ENCODE measurements around the gene DHFR. TPM values are rescaled to one million over a fixed set of nuclear protein-coding genes. Genes with fewer than 3 reads are reported as not detected.
"Not testable (repeated sequence)": the region's sequence is repeated elsewhere in the genome, so short reads cannot be mapped to it uniquely, and the experiment has no call there.

The DHFR gene
- total RNA-seq, 2 experiments from 2014 or later: 63.6 to 67.4 TPM

- H3K27me3 Mint-ChIP-seq: no peaks in the 10 kb centered on the region
- H3K27ac Mint-ChIP-seq: no peak overlapping the region
- DNase-seq: peak; percentile 60
- ATAC-seq (ENCODE audit: low read depth): peak; percentile 61
- H3K4me3 Mint-ChIP-seq: no peak overlapping the region
- H3K4me1 Mint-ChIP-seq: peaks cover 1% of the 10 kb centered on the region
- H3K36me3 Mint-ChIP-seq: peaks cover 30% of the 10 kb centered on the region
- H3K9me3 Mint-ChIP-seq: no peaks in the 10 kb centered on the region
- POLR2A ChIA-PET: no interaction called here
These were observed 17.5 kb upstream of the DHFR start for GRCh38 chr5:80672140-80672736.

- POLR2A ChIA-PET: interaction anchor here (0.6 to 1.1 kb wide), 2 partner anchors 15 to 201 kb away, joined by 3 read pairs; no protein-coding TSS in a partner anchor
- no peak overlapping the region for H3K4me3 Mint-ChIP-seq
- DNase-seq: no peak
- peaks cover 4% of the 10 kb centered on the region for H3K4me1 Mint-ChIP-seq
- peaks cover 36% of the 10 kb centered on the region for H3K36me3 Mint-ChIP-seq
- H3K9me3 Mint-ChIP-seq: no peaks in the 10 kb centered on the region
- H3K27me3 Mint-ChIP-seq: no peaks in the 10 kb centered on the region
- no peak for ATAC-seq (ENCODE audit: low read depth)
- no peak overlapping the region for H3K27ac Mint-ChIP-seq
These were observed 13.5 kb upstream of the DHFR start for GRCh38 chr5:80668016-80668969.

- ATAC-seq (ENCODE audit: low read depth) (no peak), DNase-seq (no peak)
- peaks cover 41% of the 10 kb centered on the region for H3K36me3 Mint-ChIP-seq
- POLR2A ChIA-PET: interaction anchor here (0.5 to 0.6 kb wide), 2 partner anchors 202 to 394 kb away, joined by 3 read pairs; no protein-coding TSS in a partner anchor
- peaks cover 4% of the 10 kb centered on the region for H3K4me1 Mint-ChIP-seq
- no peak overlapping the region for H3K4me3 Mint-ChIP-seq
- no peaks in the 10 kb centered on the region for H3K27me3 Mint-ChIP-seq
- H3K9me3 Mint-ChIP-seq: no peaks in the 10 kb centered on the region
- no peak overlapping the region for H3K27ac Mint-ChIP-seq
These were observed 12.6 kb upstream of the DHFR start for GRCh38 chr5:80667384-80667783.

- Mint-ChIP-seq H3K36me3 (peaks cover 54% of the 10 kb centered on the region), H3K27ac (no peak overlapping the region)
- POLR2A ChIA-PET: interaction anchor here (2.4 kb wide), 1 partner anchor 10 kb away, joined by 6 read pairs; the partner anchor contains the start of genes DHFR and MSH3
These were observed 10.3 kb upstream of the DHFR start for GRCh38 chr5:80665057-80665456.

GRCh38 chr5:80662108-80662507 is 7.3 kb upstream of the DHFR start:
- Mint-ChIP-seq H3K27me3 (no peaks in the 10 kb centered on the region), H3K27ac (no peak overlapping the region), H3K36me3 (peaks cover 68% of the 10 kb centered on the region), H3K4me1 (peaks cover 7% of the 10 kb centered on the region), H3K4me3 (no peak overlapping the region), H3K9me3 (no peaks in the 10 kb centered on the region)
- ATAC-seq (ENCODE audit: low read depth) (no peak), DNase-seq (no peak)
- POLR2A ChIA-PET: no interaction called here

More at GRCh38 chr5:80665057-80665456, 10.3 kb upstream of the DHFR start:
- H3K4me1 Mint-ChIP-seq: peaks cover 7% of the 10 kb centered on the region
- DNase-seq (no peak), ATAC-seq (ENCODE audit: low read depth) (no peak)
- H3K4me3 Mint-ChIP-seq: no peak overlapping the region
- H3K27me3 Mint-ChIP-seq: no peaks in the 10 kb centered on the region
- H3K9me3 Mint-ChIP-seq: no peaks in the 10 kb centered on the region

GRCh38 chr5:80660661-80661060 is 5.9 kb upstream of the DHFR start:
- H3K9me3 Mint-ChIP-seq; POLR2A ChIA-PET; H3K4me3 Mint-ChIP-seq; DNase-seq; H3K27ac Mint-ChIP-seq; ATAC-seq (ENCODE audit: low read depth); H3K27me3 Mint-ChIP-seq: not testable (repeated sequence)
- peaks cover 63% of the 10 kb centered on the region for H3K36me3 Mint-ChIP-seq
- H3K4me1 Mint-ChIP-seq: peaks cover 15% of the 10 kb centered on the region

- no peak for ATAC-seq (ENCODE audit: low read depth)
- peaks cover 16% of the 10 kb centered on the region for H3K4me1 Mint-ChIP-seq
- no peaks in the 10 kb centered on the region for H3K9me3 Mint-ChIP-seq
- H3K4me3 Mint-ChIP-seq: no peak overlapping the region
- H3K27me3 Mint-ChIP-seq: no peaks in the 10 kb centered on the region
- peaks cover 49% of the 10 kb centered on the region for H3K36me3 Mint-ChIP-seq
- POLR2A ChIA-PET: no interaction called here
- no peak overlapping the region for H3K27ac Mint-ChIP-seq
- DNase-seq: no peak
These were observed 4.3 kb upstream of the DHFR start for GRCh38 chr5:80659106-80659505.

- POLR2A ChIA-PET: interaction anchor here (0.8 to 1.6 kb wide), 2 partner anchors 32 to 36 kb away, joined by 3 read pairs; no protein-coding TSS in a partner anchor
These were observed 1.6 kb upstream of the DHFR start for GRCh38 chr5:80656425-80656824.

GRCh38 chr5:80655231-80655774 is 520 bp upstream of the DHFR start:
- POLR2A ChIA-PET: interaction anchor here (0.6 to 2.0 kb wide), 8 partner anchors 9 to 647 kb away, joined by 3 to 7 read pairs (median 4); partner anchors contain the start of genes ZCCHC9 and ZFYVE16
- Mint-ChIP-seq H3K4me3 (peak overlapping the region; percentile 90), H3K27ac (peak overlapping the region; percentile 96), H3K4me1 (peaks cover 18% of the 10 kb centered on the region), H3K27me3 (no peaks in the 10 kb centered on the region), H3K36me3 (peaks cover 31% of the 10 kb centered on the region), H3K9me3 (no peaks in the 10 kb centered on the region)
- ATAC-seq (ENCODE audit: low read depth): no peak
- no peak for DNase-seq

More at GRCh38 chr5:80656425-80656824, 1.6 kb upstream of the DHFR start:
- H3K4me1 Mint-ChIP-seq: peaks cover 21% of the 10 kb centered on the region
- peak overlapping the region; percentile 90 for H3K4me3 Mint-ChIP-seq
- H3K27me3 Mint-ChIP-seq: no peaks in the 10 kb centered on the region
- H3K36me3 Mint-ChIP-seq: peaks cover 38% of the 10 kb centered on the region
- DNase-seq (no peak), ATAC-seq (ENCODE audit: low read depth) (no peak)
- H3K9me3 Mint-ChIP-seq: no peaks in the 10 kb centered on the region
- H3K27ac Mint-ChIP-seq: peak overlapping the region; percentile 96

- peak overlapping the region; percentile 89 for H3K27ac Mint-ChIP-seq
- DNase-seq: no peak
- peaks cover 17% of the 10 kb centered on the region for H3K4me1 Mint-ChIP-seq
- H3K4me3 Mint-ChIP-seq: peak overlapping the region; percentile 87
- ATAC-seq (ENCODE audit: low read depth): no peak
- peaks cover 20% of the 10 kb centered on the region for H3K36me3 Mint-ChIP-seq
- no peaks in the 10 kb centered on the region for H3K9me3 Mint-ChIP-seq
- H3K27me3 Mint-ChIP-seq: no peaks in the 10 kb centered on the region
- POLR2A ChIA-PET: interaction anchor here (0.7 to 2.0 kb wide), 6 partner anchors 11 to 34 kb away, joined by 3 to 6 read pairs (median 4); no protein-coding TSS in a partner anchor
These were observed 761 bp downstream of the DHFR start for GRCh38 chr5:80654054-80654390.

GRCh38 chr5:80653502-80653901 is 1.3 kb downstream of the DHFR start:
- Mint-ChIP-seq H3K27ac (peak overlapping the region; percentile 89), H3K27me3 (no peaks in the 10 kb centered on the region), H3K36me3 (peaks cover 23% of the 10 kb centered on the region), H3K4me3 (peak overlapping the region; percentile 87), H3K4me1 (peaks cover 17% of the 10 kb centered on the region), H3K9me3 (no peaks in the 10 kb centered on the region)
- POLR2A ChIA-PET: interaction anchor here (0.7 to 1.8 kb wide), 3 partner anchors 11 to 16 kb away, joined by 3 to 4 read pairs (median 4); no protein-coding TSS in a partner anchor
- DNase-seq (no peak), ATAC-seq (ENCODE audit: low read depth) (no peak)

GRCh38 chr5:80646926-80647325 is 7.9 kb downstream of the DHFR start:
- peaks cover 13% of the 10 kb centered on the region for H3K4me1 Mint-ChIP-seq
- no peak overlapping the region for H3K27ac Mint-ChIP-seq
- H3K27me3 Mint-ChIP-seq: no peaks in the 10 kb centered on the region
- POLR2A ChIA-PET: no interaction called here
- DNase-seq (no peak), ATAC-seq (ENCODE audit: low read depth) (no peak)
- H3K36me3 Mint-ChIP-seq: peaks cover 50% of the 10 kb centered on the region
- H3K9me3 Mint-ChIP-seq: no peaks in the 10 kb centered on the region
- no peak overlapping the region for H3K4me3 Mint-ChIP-seq

- no peak overlapping the region for H3K27ac Mint-ChIP-seq
- H3K4me1 Mint-ChIP-seq: peaks cover 13% of the 10 kb centered on the region
- ATAC-seq (ENCODE audit: low read depth): no peak
- H3K36me3 Mint-ChIP-seq: peaks cover 64% of the 10 kb centered on the region
- H3K9me3 Mint-ChIP-seq: no peaks in the 10 kb centered on the region
- H3K27me3 Mint-ChIP-seq: no peaks in the 10 kb centered on the region
- H3K4me3 Mint-ChIP-seq: no peak overlapping the region
- POLR2A ChIA-PET: no interaction called here
- no peak for DNase-seq
These were observed 9.9 kb downstream of the DHFR start for GRCh38 chr5:80644900-80645299.
